Endothelial cell of umbilical vein (primary cell): ENCODE results near the gene AXIN2. TPM values are rescaled to one million over a fixed set of nuclear protein-coding genes. Genes with fewer than 3 reads are reported as not detected.

Experiments
- BruUV-seq: library from RNA; stranded (reverse); fragments of 400-500 nt; replicated peaks from 2 replicates; lab custom pipeline; 2021; lab: Mats Ljungman, UMichigan
- CTCF ChIA-PET: fragments of 300-600, 350-600 bp; sonication (Branson Sonifier 250); formaldehyde crosslinking; loops from one replicate; lab custom pipeline; 2021; ENCODE audit warnings: antibody characterized with exemption, inconsistent platforms; lab: Charles Lee
- POLR2A ChIA-PET: fragments of 300-600, 350-600 bp; sonication (Branson Sonifier 250); formaldehyde crosslinking; loops from one replicate; lab custom pipeline; 2021; ENCODE audit warnings: antibody characterized with exemption, inconsistent platforms; lab: Charles Lee
- DNase-seq: peaks from one replicate; pipeline ENCODE4 v3.0.0-alpha.2; 2011; ENCODE audit warnings: low read depth, low spot score
- FAIRE-seq: peaks from 2 replicates; lab custom pipeline; 2011; peaks lifted over from hg19 to GRCh38; lab: Jason Lieb, UNC
- H2AFZ ChIP-seq: 2 replicates; pipeline ENCODE4 v1.6.0; 2012; ENCODE audit warnings: low read depth, low read length, control low read depth, inconsistent platforms
- H3K27ac ChIP-seq: 2 replicates; pipeline ENCODE4 v1.5.1; 2011; ENCODE audit warnings: low read depth, mild to moderate bottlenecking, control low read depth, low read length, moderate library complexity; ENCODE audit not compliant: insufficient read depth
- H3K27me3 ChIP-seq, 2 experiments: 2 replicates each; pipeline versions ENCODE4 v1.6.0 to v1.6.1; 2011; ENCODE audit warnings: low read length in 2 of 2, mixed read lengths in 1 of 2; ENCODE audit not compliant: control insufficient read depth in 2 of 2, insufficient read depth in 2 of 2
- H3K36me3 ChIP-seq, 2 experiments: 2 replicates in 1 of 2; 3 replicates in 1 of 2; pipeline ENCODE4 v1.5.1; 2011; ENCODE audit warnings: low read length in 2 of 2, mild to moderate bottlenecking in 1 of 2, moderate library complexity in 1 of 2; ENCODE audit not compliant: control insufficient read depth in 2 of 2, insufficient read depth in 2 of 2; ENCODE audit errors: extremely low read depth in 1 of 2
- H3K4me1 ChIP-seq: 3 replicates; pipeline ENCODE4 v1.5.1; 2011; ENCODE audit warnings: mild to moderate bottlenecking, low read length; ENCODE audit not compliant: control insufficient read depth, insufficient read depth; ENCODE audit errors: extremely low read depth
- H3K4me2 ChIP-seq: 2 replicates; pipeline ENCODE4 v1.6.1; 2011; ENCODE audit warnings: low read length, control low read depth, mixed read lengths; ENCODE audit not compliant: insufficient read depth
- H3K4me3 ChIP-seq, 3 experiments: fragments of 200-600 bp in 1 of 3; sonication (generic), shearing (Covaris generic) in 1 of 3; replicated peaks in 1 of 3; 2 replicates each; pipeline ENCODE4 v1.5.1; 2011 to 2016; ENCODE audit warnings: control low read depth in 3 of 3, low read length in 3 of 3, mild to moderate bottlenecking in 2 of 3, inconsistent platforms in 1 of 3, low read depth in 1 of 3, moderate library complexity in 1 of 3; ENCODE audit not compliant: insufficient read depth in 1 of 3
- H3K79me2 ChIP-seq: 2 replicates; pipeline ENCODE4 v1.6.0; 2012; ENCODE audit warnings: low read length, inconsistent platforms; ENCODE audit not compliant: control insufficient read depth, insufficient read depth
- H3K9ac ChIP-seq: replicated peaks from 2 replicates; pipeline ENCODE3; 2011; ENCODE audit warnings: low read length, control low read depth; ENCODE audit not compliant: insufficient read depth; ENCODE audit errors: extremely low read depth
- H3K9me1 ChIP-seq: replicated peaks from 3 replicates; pipeline ENCODE4 v1.6.0; 2011; ENCODE audit warnings: mild to moderate bottlenecking, low read length; ENCODE audit not compliant: control insufficient read depth, insufficient read depth; ENCODE audit errors: extremely low read depth
- H3K9me3 ChIP-seq: replicated peaks from 2 replicates; pipeline ENCODE4 v1.5.1; 2012; ENCODE audit warnings: low read length, inconsistent platforms; ENCODE audit not compliant: control insufficient read depth, insufficient read depth
- H4K20me1 ChIP-seq: replicated peaks from 2 replicates; pipeline ENCODE3; 2011; ENCODE audit warnings: mild to moderate bottlenecking, low read length; ENCODE audit not compliant: control insufficient read depth, insufficient read depth; ENCODE audit errors: extremely low read depth
- FOS ChIP-seq: IDR thresholded peaks from 2 replicates; pipeline ENCODE4 v1.6.1; 2011; ENCODE audit warnings: mild to moderate bottlenecking, low read length, moderate library complexity, borderline replicate concordance; ENCODE audit not compliant: insufficient read depth
- GATA2 ChIP-seq: IDR thresholded peaks from 2 replicates; pipeline ENCODE4 v1.7.0; 2011; ENCODE audit warnings: low read depth, mild to moderate bottlenecking, moderate library complexity, mixed read lengths, low read length; ENCODE audit not compliant: insufficient read length, insufficient read depth
- JUN ChIP-seq: IDR thresholded peaks from 2 replicates; pipeline ENCODE4 v1.6.1; 2011; ENCODE audit warnings: borderline replicate concordance, low read depth; ENCODE audit not compliant: insufficient read length, insufficient read depth
- MYC ChIP-seq: IDR thresholded peaks from one replicate; pipeline ENCODE4 v1.6.1; 2011; ENCODE audit warnings: mild to moderate bottlenecking, low read depth, low read length
- POLR2A ChIP-seq: IDR thresholded peaks from 2 replicates; pipeline ENCODE4 v1.6.1; 2012; ENCODE audit warnings: low read depth, mild to moderate bottlenecking, control low read depth, low read length
- dilution Hi-C: fragments of 300-500 bp; cut with MboI; formaldehyde crosslinking; loops from one replicate; pipeline ENCODE4 v1.15.0; 2019; ENCODE audit warnings: low sequenced_read_pairs; ENCODE audit not compliant: extremely low pct_ligation_motif_present
- intact Hi-C: fragments of 100-400 bp; cut with micrococcal nuclease; formaldehyde crosslinking; loops from one replicate; pipeline ENCODE4 v1.10.0; 2022
- polyA plus RNA-seq, 4 experiments: library from polyadenylated mRNA; depleted of rRNA in 3 of 4; stranded (reverse) in 3 of 4; unstranded in 1 of 4; fragments of >200 nt; gene quantifications; 2 replicates each; pipeline versions ENCODE4 v1.2.1 to v1.2.3, GENCODE V29; 2011 to 2012; ENCODE audit warnings: missing spikeins in 1 of 4
- total RNA-seq: library from RNA; stranded (reverse); gene quantifications from 2 replicates; pipeline ENCODE4 v1.2.3, GENCODE V29; 2021
- TF ChIP-seq, protein P1 (sequence below), 2 donors: IDR thresholded peaks; 1 replicate in 1 of 2; 2 replicates in 1 of 2; pipeline ENCODE4 v1.5.1; 2011; ENCODE audit warnings: low read length in 2 of 2, mild to moderate bottlenecking in 2 of 2, moderate library complexity in 2 of 2, control low read depth in 1 of 2, inconsistent platforms in 1 of 2, low read depth in 1 of 2; ENCODE audit not compliant: insufficient read depth in 1 of 2; ENCODE audit errors: extremely low read depth in 1 of 2

The AXIN2 gene
- total and polyA plus RNA-seq, 2 donors (not counting 3 experiments of a cell fraction or from before 2014, with no cell fraction given), result 1.3 to 3.0 TPM

DNA sequence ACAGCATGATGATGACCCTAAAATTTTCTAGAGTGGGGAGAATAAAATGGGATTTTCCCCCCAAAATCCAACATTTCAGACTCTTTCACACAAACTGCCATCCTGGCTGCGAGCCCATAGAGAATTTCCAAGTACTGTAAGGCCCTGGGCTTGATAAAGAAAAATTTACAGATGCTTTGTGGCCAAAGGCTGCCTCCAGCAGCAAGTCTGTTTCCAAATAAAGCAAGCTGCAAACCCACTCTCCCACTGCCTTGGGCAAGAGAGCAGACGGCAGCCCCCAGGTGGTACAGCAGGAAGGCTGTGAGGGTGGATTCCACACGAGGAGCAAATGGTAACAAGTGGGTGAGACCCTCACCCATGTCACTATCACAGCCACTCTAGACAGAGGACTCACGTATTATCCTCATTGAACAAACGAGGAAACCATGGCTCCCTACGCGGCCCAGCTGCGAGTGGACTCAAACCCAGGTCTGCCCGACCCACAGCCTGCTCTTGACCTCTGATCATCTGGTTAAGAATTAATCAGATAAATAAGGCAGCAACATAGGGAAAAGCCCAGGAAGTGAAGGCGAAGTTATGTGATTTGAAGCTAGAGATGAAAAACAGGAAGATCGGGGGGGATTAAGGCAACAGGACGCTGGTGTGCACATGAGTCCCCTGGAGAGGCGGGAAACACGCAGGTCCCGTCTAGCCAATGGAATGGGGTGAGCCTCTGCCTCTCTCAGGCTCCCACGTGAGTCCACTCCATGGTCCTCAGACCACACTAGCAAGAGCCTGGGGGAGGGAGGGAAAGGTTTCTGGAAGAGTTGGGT, 37.4 kb downstream of the AXIN2 start:
- intact Hi-C loops (no loop called here), dilution Hi-C loops (no loop called here)
- Histone ChIP-seq H4K20me1 (no peaks in the 10 kb centered on the region), H3K27me3 (no peaks in the 10 kb centered on the region), H3K9me3 (no peaks in the 10 kb centered on the region), H3K27ac (no peak overlapping the region), H3K4me1 (no peaks in the 10 kb centered on the region), H2AFZ (no peak overlapping the region), H3K36me3 (no peaks in the 10 kb centered on the region), H3K79me2 (no peaks in the 10 kb centered on the region), H3K4me3 (no peak overlapping the region), H3K9me1 (no peaks in the 10 kb centered on the region), H3K9ac (no peak overlapping the region), H3K4me2 (no peak overlapping the region)
- BruUV-seq, result no TSS peak
- FAIRE-seq (no peak), DNase-seq (no peak)
- POLR2A ChIA-PET, result no interaction called here
- CTCF ChIA-PET, result no interaction called here
- TF ChIP-seq FOS (no peak), POLR2A (no peak), JUN (no peak)
- TF ChIP-seq, protein P1, sequence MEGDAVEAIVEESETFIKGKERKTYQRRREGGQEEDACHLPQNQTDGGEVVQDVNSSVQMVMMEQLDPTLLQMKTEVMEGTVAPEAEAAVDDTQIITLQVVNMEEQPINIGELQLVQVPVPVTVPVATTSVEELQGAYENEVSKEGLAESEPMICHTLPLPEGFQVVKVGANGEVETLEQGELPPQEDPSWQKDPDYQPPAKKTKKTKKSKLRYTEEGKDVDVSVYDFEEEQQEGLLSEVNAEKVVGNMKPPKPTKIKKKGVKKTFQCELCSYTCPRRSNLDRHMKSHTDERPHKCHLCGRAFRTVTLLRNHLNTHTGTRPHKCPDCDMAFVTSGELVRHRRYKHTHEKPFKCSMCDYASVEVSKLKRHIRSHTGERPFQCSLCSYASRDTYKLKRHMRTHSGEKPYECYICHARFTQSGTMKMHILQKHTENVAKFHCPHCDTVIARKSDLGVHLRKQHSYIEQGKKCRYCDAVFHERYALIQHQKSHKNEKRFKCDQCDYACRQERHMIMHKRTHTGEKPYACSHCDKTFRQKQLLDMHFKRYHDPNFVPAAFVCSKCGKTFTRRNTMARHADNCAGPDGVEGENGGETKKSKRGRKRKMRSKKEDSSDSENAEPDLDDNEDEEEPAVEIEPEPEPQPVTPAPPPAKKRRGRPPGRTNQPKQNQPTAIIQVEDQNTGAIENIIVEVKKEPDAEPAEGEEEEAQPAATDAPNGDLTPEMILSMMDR (IDR thresholded peaks at IDR 0.05; ENCODE audit: extremely low read depth in 1 of 2, insufficient read depth in 1 of 2, low read depth in 1 of 2, low read length in 2 of 2), result no peak

DNA sequence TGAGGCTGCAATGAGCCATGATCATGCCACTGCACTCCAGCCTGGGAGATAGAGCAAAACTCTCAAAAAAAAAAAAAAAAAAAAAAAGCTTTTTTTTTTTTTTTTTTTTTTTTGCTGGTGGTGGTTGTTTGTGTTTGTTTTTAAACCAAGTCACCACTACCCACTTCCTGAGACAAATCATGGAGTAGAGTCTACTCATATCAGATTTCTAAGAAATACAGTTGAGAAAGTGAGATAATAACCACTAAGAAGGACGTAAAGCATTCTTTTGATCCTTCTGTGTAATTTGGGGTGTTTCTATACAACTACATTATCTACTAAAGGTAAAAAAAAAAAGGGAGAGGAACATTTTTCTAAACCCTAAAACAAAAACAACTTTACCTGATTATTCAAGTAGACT, 38.0 kb downstream of the AXIN2 start:
- intact Hi-C loops, result no loop called here
- H3K4me1 ChIP-seq, result no peaks in the 10 kb centered on the region
- H4K20me1 ChIP-seq, result no peaks in the 10 kb centered on the region
- H3K9me1 ChIP-seq, result no peaks in the 10 kb centered on the region
- no peaks in the 10 kb centered on the region for H3K9me3 ChIP-seq
- TF ChIP-seq JUN (no peak), GATA2 (no peak), MYC (no peak)
- POLR2A ChIA-PET, result no interaction called here
- no peaks in the 10 kb centered on the region for H3K27me3 ChIP-seq
- no peak overlapping the region for H3K4me2 ChIP-seq
- H3K9ac ChIP-seq, result no peak overlapping the region
- no peak overlapping the region for H3K27ac ChIP-seq
- no peak overlapping the region for H3K4me3 ChIP-seq
- no peaks in the 10 kb centered on the region for H3K79me2 ChIP-seq
- H2AFZ ChIP-seq, result no peak overlapping the region
- no peaks in the 10 kb centered on the region for H3K36me3 ChIP-seq
- DNase-seq (no peak), FAIRE-seq (no peak)
- CTCF ChIA-PET, result interaction anchor here (0.6 to 1.1 kb wide), 4 partner anchors 20 to 520 kb away, joined by 3 to 4 read pairs (median 3); no protein-coding TSS in a partner anchor
- BruUV-seq, result no TSS peak
- dilution Hi-C loops, result no loop called here
